ENCODE measurements around the gene DENND1A.

GRCh38 chr9:123608104-123608503 lies 321.8 kb downstream of the DENND1A start:
- no peak for TF ChIP-seq CTCF (IDR thresholded peaks at IDR 0.05)
- no peak for TF ChIP-seq POLR2A (IDR thresholded peaks at IDR 0.05)
